GM18858 (cell line): ENCODE results near the gene NBEAL2.
A peak's percentile ranks its signal among the peaks of the same experiment; 100 is the strongest.
"Not testable (repeated sequence)": the region's sequence is repeated elsewhere in the genome, so short reads cannot be mapped to it uniquely, and the experiment has no call there.

Experiments
- ATAC-seq: cut with Tn5 transposase; IDR thresholded peaks from one replicate; pipeline ENCODE4 v1.9.1; 2021; ENCODE audit not compliant: unreplicated experiment

The NBEAL2 gene

GRCh38 chr3:47009225-47010110, 30.0 kb downstream of the NBEAL2 start:
- peak; percentile 64 for ATAC-seq

- no peak for ATAC-seq
Observed at GRCh38 chr3:47010111-47010712, 30.7 kb downstream of the NBEAL2 start.

GRCh38 chr3:47010910-47011309, 31.4 kb downstream of the NBEAL2 start:
- no peak for ATAC-seq

GRCh38 chr3:47011371-47011770, 31.9 kb downstream of the NBEAL2 start:
- no peak for ATAC-seq

- no peak for ATAC-seq
Observed at GRCh38 chr3:47012342-47013230, 33.1 kb downstream of the NBEAL2 start.

GRCh38 chr3:47013231-47013630, 33.8 kb downstream of the NBEAL2 start:
- ATAC-seq, result no peak

GRCh38 chr3:47014036-47014435, 34.6 kb downstream of the NBEAL2 start:
- ATAC-seq, result no peak

- no peak for ATAC-seq
Observed at GRCh38 chr3:47015151-47015550, 35.7 kb downstream of the NBEAL2 start.

- ATAC-seq, result no peak
Observed at GRCh38 chr3:47016086-47016933, 36.8 kb downstream of the NBEAL2 start.

- ATAC-seq, result no peak
Observed at GRCh38 chr3:47016934-47017435, 37.5 kb downstream of the NBEAL2 start.

- ATAC-seq, result no peak
Observed at GRCh38 chr3:47017504-47018268, 38.2 kb downstream of the NBEAL2 start.

- ATAC-seq, result no peak
Observed at GRCh38 chr3:47018269-47018611, 38.8 kb downstream of the NBEAL2 start.

GRCh38 chr3:47019201-47019600, 39.7 kb downstream of the NBEAL2 start:
- ATAC-seq, result peak; percentile 60

GRCh38 chr3:47020311-47020710, 40.8 kb downstream of the NBEAL2 start:
- no peak for ATAC-seq

- ATAC-seq, result no peak
Observed at GRCh38 chr3:47022641-47023071, 43.2 kb downstream of the NBEAL2 start.

- ATAC-seq, result no peak
Observed at GRCh38 chr3:47024932-47025331, 45.5 kb downstream of the NBEAL2 start.

- ATAC-seq, result not testable (repeated sequence)
Observed at GRCh38 chr3:47026432-47026831, 47.0 kb downstream of the NBEAL2 start.

- no peak for ATAC-seq
Observed at GRCh38 chr3:47028146-47028545, 48.7 kb downstream of the NBEAL2 start.

GRCh38 chr3:47028667-47029066, 49.2 kb downstream of the NBEAL2 start:
- ATAC-seq, result no peak

- ATAC-seq, result not testable (repeated sequence)
Observed at GRCh38 chr3:47031041-47031440, 51.6 kb downstream of the NBEAL2 start.
